Common myeloid progenitor, CD34-positive (primary cell): ENCODE data around the gene CACNA1E.
"Not testable (repeated sequence)": the region's sequence is repeated elsewhere in the genome, so short reads cannot be mapped to it uniquely, and the experiment has no call there.

Experiments used
- CTCF ChIA-PET: fragments of 350-600 bp; sonication (Branson Sonifier 250); formaldehyde crosslinking; loops from one replicate; lab custom pipeline; 2021; ENCODE audit warnings: antibody characterized with exemption; lab: Charles Lee
- POLR2A ChIA-PET: fragments of 350-600 bp; sonication (Branson Sonifier 250); formaldehyde crosslinking; loops from one replicate; lab custom pipeline; 2021; ENCODE audit warnings: antibody characterized with exemption; lab: Charles Lee
- DNase-seq, 3 donors: peaks; one replicate each; pipeline versions ENCODE4 v3.0.0 to v3.0.0-alpha.2; 2013
- H3K27ac ChIP-seq, 2 experiments: 1 replicate in 1 of 2; 2 replicates in 1 of 2; pipeline ENCODE4 v1.7.0; 2013; ENCODE audit warnings: inconsistent platforms in 2 of 2, low read length in 2 of 2, mild to moderate bottlenecking in 2 of 2, low read depth in 1 of 2, moderate library complexity in 1 of 2; ENCODE audit not compliant: severe bottlenecking in 2 of 2, insufficient read depth in 1 of 2, poor library complexity in 1 of 2
- H3K27me3 ChIP-seq, 5 experiments: replicated peaks in 2 of 5; 1 replicate in 3 of 5; 2 replicates in 2 of 5; pipeline versions ENCODE4 v1.6.1 to v1.7.0; 2013; ENCODE audit warnings: low read length in 4 of 5, mild to moderate bottlenecking in 2 of 5, moderate library complexity in 2 of 5, inconsistent platforms in 1 of 5; ENCODE audit not compliant: insufficient read depth in 5 of 5, control insufficient read depth in 4 of 5
- H3K36me3 ChIP-seq, 4 experiments: 1 replicate in 2 of 4; 2 replicates in 2 of 4; pipeline versions ENCODE4 v1.6.1 to v1.7.0; 2013; ENCODE audit warnings: low read length in 3 of 4, control low read depth in 1 of 4, mild to moderate bottlenecking in 1 of 4; ENCODE audit not compliant: control insufficient read depth in 4 of 4, insufficient read depth in 4 of 4
- H3K4me1 ChIP-seq, 4 experiments: 1 replicate in 3 of 4; 2 replicates in 1 of 4; pipeline versions ENCODE4 v1.6.1 to v1.7.1; 2013; ENCODE audit warnings: low read length in 3 of 4, mild to moderate bottlenecking in 3 of 4, control low read depth in 1 of 4, inconsistent platforms in 1 of 4, moderate library complexity in 1 of 4; ENCODE audit not compliant: control insufficient read depth in 4 of 4, insufficient read depth in 4 of 4; ENCODE audit errors: control extremely low read depth in 1 of 4
- H3K4me3 ChIP-seq, 7 experiments: 1 replicate in 4 of 7; 2 replicates in 3 of 7; pipeline versions ENCODE4 v1.5.1 to v1.7.0; 2013; ENCODE audit warnings: mild to moderate bottlenecking in 7 of 7, low read length in 6 of 7, moderate library complexity in 6 of 7, inconsistent platforms in 2 of 7, low read depth in 2 of 7, control low read depth in 1 of 7; ENCODE audit not compliant: insufficient read depth in 4 of 7, control insufficient read depth in 1 of 7; ENCODE audit errors: extremely low read depth in 1 of 7
- H3K9me3 ChIP-seq, 5 experiments: 1 replicate in 4 of 5; 2 replicates in 1 of 5; pipeline versions ENCODE4 v1.6.1 to v1.7.1; 2013; ENCODE audit warnings: low read length in 4 of 5, mild to moderate bottlenecking in 2 of 5, inconsistent platforms in 1 of 5, low read depth in 1 of 5, moderate library complexity in 1 of 5; ENCODE audit not compliant: control insufficient read depth in 4 of 5, insufficient read depth in 2 of 5; ENCODE audit errors: control extremely low read depth in 1 of 5
- WGBS: methylation state at CpG from one replicate; pipeline ENCODE4 v1.1.5; 2013; ENCODE audit not compliant: insufficient coverage; 5-methylcytosine and 5-hydroxymethylcytosine counted together

Gene CACNA1E

GRCh38 chr1:181846681-181847080 is 363.4 kb downstream of the CACNA1E start:
- Histone ChIP-seq H3K4me1 (no peaks in the 10 kb centered on the region), H3K36me3 (no peaks in the 10 kb centered on the region), H3K4me3 (no peak overlapping the region), H3K27ac (no peak overlapping the region), H3K27me3 (no peaks in the 10 kb centered on the region), H3K9me3 (peaks cover 0 to 2% (median 0%) of the 10 kb centered on the region in 5 experiments)
- DNase-seq, result no peak
- ChIA-PET POLR2A (no interaction called here), CTCF (no interaction called here)

GRCh38 chr1:181849071-181849470 is 365.8 kb downstream of the CACNA1E start:
- H3K36me3 ChIP-seq, result no peaks in the 10 kb centered on the region
- no peak overlapping the region for H3K4me3 ChIP-seq
- ChIA-PET POLR2A (no interaction called here), CTCF (no interaction called here)
- H3K27me3 ChIP-seq, result no peaks in the 10 kb centered on the region
- no peaks in the 10 kb centered on the region for H3K4me1 ChIP-seq
- no peak for DNase-seq
- peaks cover 0 to 2% (median 0%) of the 10 kb centered on the region in 5 experiments for H3K9me3 ChIP-seq
- no peak overlapping the region for H3K27ac ChIP-seq
- WGBS, result 86% methylated on average over 3 of the region's 4 CpGs

- H3K27ac ChIP-seq, CTCF ChIA-PET, H3K36me3 ChIP-seq, H3K4me1 ChIP-seq, DNase-seq, H3K4me3 ChIP-seq, POLR2A ChIA-PET, H3K27me3 ChIP-seq, H3K9me3 ChIP-seq: not testable (repeated sequence)
- WGBS, result no CpG with 5 or more reads among the region's 2 CpGs
Measured at GRCh38 chr1:181854212-181854611, 370.9 kb downstream of the CACNA1E start.

GRCh38 chr1:181855380-181855779 is 372.1 kb downstream of the CACNA1E start:
- no peak overlapping the region for H3K4me3 ChIP-seq
- no peaks in the 10 kb centered on the region for H3K9me3 ChIP-seq
- no peaks in the 10 kb centered on the region for H3K4me1 ChIP-seq
- H3K27me3 ChIP-seq, result no peaks in the 10 kb centered on the region
- POLR2A ChIA-PET, result no interaction called here
- CTCF ChIA-PET, result no interaction called here
- 82% methylated on average over 1 of the region's 1 CpG for WGBS
- no peaks in the 10 kb centered on the region for H3K36me3 ChIP-seq
- DNase-seq, result no peak
- H3K27ac ChIP-seq, result no peak overlapping the region
